Measurements from ENCODE around the gene ABHD12.

DNA sequence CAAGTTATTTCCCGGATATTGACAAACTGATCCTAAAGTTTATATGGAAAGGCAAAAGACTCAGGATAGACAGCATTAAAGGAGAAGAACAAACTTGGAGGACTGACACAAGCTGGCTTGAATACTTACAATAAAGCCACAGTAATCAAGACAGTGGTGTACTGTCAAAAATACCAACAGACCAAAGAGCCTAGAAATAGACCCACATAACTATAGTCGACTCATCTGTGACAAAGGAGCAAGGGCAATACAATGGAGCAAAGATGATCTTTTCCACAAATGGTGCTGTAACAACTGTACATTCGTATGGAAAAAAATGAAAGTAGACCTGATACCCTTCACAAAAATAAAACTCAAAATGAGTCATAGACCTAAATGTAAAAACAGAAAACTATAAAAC, 46.0 kb downstream of the ABHD12 start:
- TF ChIP-seq, protein P1, sequence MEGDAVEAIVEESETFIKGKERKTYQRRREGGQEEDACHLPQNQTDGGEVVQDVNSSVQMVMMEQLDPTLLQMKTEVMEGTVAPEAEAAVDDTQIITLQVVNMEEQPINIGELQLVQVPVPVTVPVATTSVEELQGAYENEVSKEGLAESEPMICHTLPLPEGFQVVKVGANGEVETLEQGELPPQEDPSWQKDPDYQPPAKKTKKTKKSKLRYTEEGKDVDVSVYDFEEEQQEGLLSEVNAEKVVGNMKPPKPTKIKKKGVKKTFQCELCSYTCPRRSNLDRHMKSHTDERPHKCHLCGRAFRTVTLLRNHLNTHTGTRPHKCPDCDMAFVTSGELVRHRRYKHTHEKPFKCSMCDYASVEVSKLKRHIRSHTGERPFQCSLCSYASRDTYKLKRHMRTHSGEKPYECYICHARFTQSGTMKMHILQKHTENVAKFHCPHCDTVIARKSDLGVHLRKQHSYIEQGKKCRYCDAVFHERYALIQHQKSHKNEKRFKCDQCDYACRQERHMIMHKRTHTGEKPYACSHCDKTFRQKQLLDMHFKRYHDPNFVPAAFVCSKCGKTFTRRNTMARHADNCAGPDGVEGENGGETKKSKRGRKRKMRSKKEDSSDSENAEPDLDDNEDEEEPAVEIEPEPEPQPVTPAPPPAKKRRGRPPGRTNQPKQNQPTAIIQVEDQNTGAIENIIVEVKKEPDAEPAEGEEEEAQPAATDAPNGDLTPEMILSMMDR (IDR thresholded peaks at IDR 0.05; ENCODE audit: insufficient read depth, low read length): no peak
- TF ChIP-seq POLR2AphosphoS5 (IDR thresholded peaks at IDR 0.05; ENCODE audit: low read depth): no peak
- no peak for TF ChIP-seq SPI1 (IDR thresholded peaks at IDR 0.05; ENCODE audit: borderline replicate concordance, low read depth)
- TF ChIP-seq, protein P2, sequence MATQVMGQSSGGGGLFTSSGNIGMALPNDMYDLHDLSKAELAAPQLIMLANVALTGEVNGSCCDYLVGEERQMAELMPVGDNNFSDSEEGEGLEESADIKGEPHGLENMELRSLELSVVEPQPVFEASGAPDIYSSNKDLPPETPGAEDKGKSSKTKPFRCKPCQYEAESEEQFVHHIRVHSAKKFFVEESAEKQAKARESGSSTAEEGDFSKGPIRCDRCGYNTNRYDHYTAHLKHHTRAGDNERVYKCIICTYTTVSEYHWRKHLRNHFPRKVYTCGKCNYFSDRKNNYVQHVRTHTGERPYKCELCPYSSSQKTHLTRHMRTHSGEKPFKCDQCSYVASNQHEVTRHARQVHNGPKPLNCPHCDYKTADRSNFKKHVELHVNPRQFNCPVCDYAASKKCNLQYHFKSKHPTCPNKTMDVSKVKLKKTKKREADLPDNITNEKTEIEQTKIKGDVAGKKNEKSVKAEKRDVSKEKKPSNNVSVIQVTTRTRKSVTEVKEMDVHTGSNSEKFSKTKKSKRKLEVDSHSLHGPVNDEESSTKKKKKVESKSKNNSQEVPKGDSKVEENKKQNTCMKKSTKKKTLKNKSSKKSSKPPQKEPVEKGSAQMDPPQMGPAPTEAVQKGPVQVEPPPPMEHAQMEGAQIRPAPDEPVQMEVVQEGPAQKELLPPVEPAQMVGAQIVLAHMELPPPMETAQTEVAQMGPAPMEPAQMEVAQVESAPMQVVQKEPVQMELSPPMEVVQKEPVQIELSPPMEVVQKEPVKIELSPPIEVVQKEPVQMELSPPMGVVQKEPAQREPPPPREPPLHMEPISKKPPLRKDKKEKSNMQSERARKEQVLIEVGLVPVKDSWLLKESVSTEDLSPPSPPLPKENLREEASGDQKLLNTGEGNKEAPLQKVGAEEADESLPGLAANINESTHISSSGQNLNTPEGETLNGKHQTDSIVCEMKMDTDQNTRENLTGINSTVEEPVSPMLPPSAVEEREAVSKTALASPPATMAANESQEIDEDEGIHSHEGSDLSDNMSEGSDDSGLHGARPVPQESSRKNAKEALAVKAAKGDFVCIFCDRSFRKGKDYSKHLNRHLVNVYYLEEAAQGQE (IDR thresholded peaks at IDR 0.05; ENCODE audit: insufficient replicate concordance, low read depth): no peak
- TF ChIP-seq GABPA (IDR thresholded peaks at IDR 0.05; ENCODE audit: low read depth): no peak
